Lower lobe of right lung (tissue), 2 donors: Measurements from ENCODE around the gene CDC45. TPM values are rescaled to one million over a fixed set of nuclear protein-coding genes. Genes with fewer than 3 reads are reported as not detected.

Experiments used
- ATAC-seq, 2 donors: fragments of 200-7000 bp; cut with Tn5 transposase; one replicate each; pipeline ENCODE4 v1.9.1; 2020 to 2022; ENCODE audit warnings: mild to moderate bottlenecking in 2 of 2, moderate library complexity in 2 of 2
- DNase-seq: peaks from one replicate; pipeline ENCODE4 v3.0.0-alpha.2; 2020
- H3K27ac ChIP-seq: fragments of 200-600 bp; one replicate; pipeline ENCODE4 v1.8.0; 2022
- H3K27me3 ChIP-seq: fragments of 200-600 bp; one replicate; pipeline ENCODE4 v1.8.0; 2022; ENCODE audit warnings: low read depth
- H3K36me3 ChIP-seq: fragments of 200-600 bp; one replicate; pipeline ENCODE4 v1.8.0; 2022; ENCODE audit warnings: mild to moderate bottlenecking
- H3K4me1 ChIP-seq: fragments of 200-600 bp; one replicate; pipeline ENCODE4 v1.8.0; 2022
- H3K4me3 ChIP-seq: fragments of 200-600 bp; one replicate; pipeline ENCODE4 v1.8.0; 2022; ENCODE audit warnings: mild to moderate bottlenecking
- H3K9me3 ChIP-seq: fragments of 200-600 bp; one replicate; pipeline ENCODE4 v1.8.0; 2022
- intact Hi-C: fragments of 100-400 bp; cut with DNase I; formaldehyde crosslinking; loops from one replicate; pipeline ENCODE4 v1.11.0; 2022
- total RNA-seq: library from RNA; stranded (reverse); fragmentation: NEBNext Ultra II Directional; extraction: Animal tissue kit (Norgen Biotek cat#: 25700); gene quantifications from one replicate; pipeline ENCODE4 v1.2.1, GENCODE V29; 2021
- TF ChIP-seq, protein P1 (sequence below): fragments of 200-600 bp; IDR thresholded peaks from one replicate; pipeline ENCODE4 v1.8.0; 2022; ENCODE audit warnings: antibody characterized with exemption, mild to moderate bottlenecking
- donor health status: DM: no; HTN: yes; CAD: no; lungs with severe emphysema.

The CDC45 gene
- total RNA-seq, 1 donor from 2014 or later = 1.4 TPM

DNA sequence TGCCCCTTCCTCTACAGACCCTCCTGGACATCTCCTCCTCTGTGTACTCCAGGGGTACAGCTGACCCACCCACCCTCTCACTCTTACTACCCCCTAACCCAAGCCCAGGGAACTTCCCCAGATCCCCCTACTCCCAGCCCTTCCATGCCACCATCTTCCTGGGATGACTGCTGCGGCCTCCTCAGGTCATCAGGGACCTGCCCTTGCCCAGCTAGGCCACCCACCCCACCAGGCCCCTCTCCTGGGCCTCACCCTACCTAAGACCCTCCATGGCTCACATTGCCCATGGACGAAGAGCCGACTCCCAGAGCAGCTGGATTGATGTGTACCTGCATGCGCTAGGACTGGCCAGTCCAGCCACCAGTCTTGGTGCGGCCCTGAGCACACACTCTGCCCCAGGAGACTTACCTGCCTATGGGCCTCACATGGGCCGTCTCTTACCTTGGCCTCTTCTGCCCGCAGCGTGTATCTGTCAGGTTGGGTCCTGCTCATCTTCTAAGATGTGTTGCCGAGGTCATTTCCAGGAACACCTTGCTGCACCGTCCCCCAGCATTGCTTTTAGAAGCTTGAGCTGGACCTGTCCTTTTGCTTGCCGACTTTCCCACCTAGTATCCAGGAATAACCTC, 46.5 kb downstream of the CDC45 start:
- intact Hi-C loops = no loop called here
- TF ChIP-seq, protein P1, sequence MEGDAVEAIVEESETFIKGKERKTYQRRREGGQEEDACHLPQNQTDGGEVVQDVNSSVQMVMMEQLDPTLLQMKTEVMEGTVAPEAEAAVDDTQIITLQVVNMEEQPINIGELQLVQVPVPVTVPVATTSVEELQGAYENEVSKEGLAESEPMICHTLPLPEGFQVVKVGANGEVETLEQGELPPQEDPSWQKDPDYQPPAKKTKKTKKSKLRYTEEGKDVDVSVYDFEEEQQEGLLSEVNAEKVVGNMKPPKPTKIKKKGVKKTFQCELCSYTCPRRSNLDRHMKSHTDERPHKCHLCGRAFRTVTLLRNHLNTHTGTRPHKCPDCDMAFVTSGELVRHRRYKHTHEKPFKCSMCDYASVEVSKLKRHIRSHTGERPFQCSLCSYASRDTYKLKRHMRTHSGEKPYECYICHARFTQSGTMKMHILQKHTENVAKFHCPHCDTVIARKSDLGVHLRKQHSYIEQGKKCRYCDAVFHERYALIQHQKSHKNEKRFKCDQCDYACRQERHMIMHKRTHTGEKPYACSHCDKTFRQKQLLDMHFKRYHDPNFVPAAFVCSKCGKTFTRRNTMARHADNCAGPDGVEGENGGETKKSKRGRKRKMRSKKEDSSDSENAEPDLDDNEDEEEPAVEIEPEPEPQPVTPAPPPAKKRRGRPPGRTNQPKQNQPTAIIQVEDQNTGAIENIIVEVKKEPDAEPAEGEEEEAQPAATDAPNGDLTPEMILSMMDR = no peak
- peaks cover 27% of the 10 kb centered on the region for H3K4me1 ChIP-seq
- H3K36me3 ChIP-seq = no peaks in the 10 kb centered on the region
- H3K4me3 ChIP-seq = no peak overlapping the region
- H3K27me3 ChIP-seq = peaks cover 52% of the 10 kb centered on the region
- H3K9me3 ChIP-seq = no peaks in the 10 kb centered on the region
- H3K27ac ChIP-seq = peak overlapping the region; percentile 91
- no peak for DNase-seq
- no peak for ATAC-seq

- peaks cover 52% of the 10 kb centered on the region for H3K27me3 ChIP-seq
Observed at GRCh38 chr22:19526702-19527111, 47.0 kb downstream of the CDC45 start.

DNA sequence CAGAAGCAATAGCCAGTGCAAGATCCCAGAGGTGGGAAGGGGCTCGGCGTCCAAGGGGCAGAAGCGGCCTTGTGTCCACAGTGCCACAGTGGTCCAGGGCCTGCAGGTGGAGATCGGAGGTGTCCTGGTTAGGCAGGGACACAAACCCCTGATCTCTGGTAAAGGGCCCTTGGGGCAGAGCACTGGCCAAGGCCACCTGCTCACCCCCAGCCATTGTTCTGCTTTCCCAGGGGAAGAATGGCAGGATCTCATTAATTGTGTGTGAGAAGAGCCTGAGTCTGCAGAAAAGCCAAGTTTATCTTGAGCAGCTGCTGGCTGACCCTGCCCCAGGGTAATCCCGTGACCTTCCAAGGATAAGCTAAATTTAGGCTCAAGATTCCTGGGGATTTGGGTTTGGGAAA, 47.6 kb downstream of the CDC45 start:
- Histone ChIP-seq H3K27ac (no peak overlapping the region), H3K27me3 (peaks cover 46% of the 10 kb centered on the region), H3K4me3 (no peak overlapping the region), H3K9me3 (no peaks in the 10 kb centered on the region), H3K4me1 (peaks cover 27% of the 10 kb centered on the region), H3K36me3 (no peaks in the 10 kb centered on the region)
- TF ChIP-seq, protein P1 = no peak
- no peak for ATAC-seq
- intact Hi-C loops = no loop called here
- no peak for DNase-seq

More at GRCh38 chr22:19526702-19527111, 47.0 kb downstream of the CDC45 start:
- H3K27ac ChIP-seq = peak overlapping the region; percentile 91
- peaks cover 27% of the 10 kb centered on the region for H3K4me1 ChIP-seq
- no peak overlapping the region for H3K4me3 ChIP-seq
- H3K36me3 ChIP-seq = no peaks in the 10 kb centered on the region
- no peaks in the 10 kb centered on the region for H3K9me3 ChIP-seq
- TF ChIP-seq, protein P1 = no peak
- ATAC-seq (no peak), DNase-seq (no peak)
- intact Hi-C loops = no loop called here

DNA sequence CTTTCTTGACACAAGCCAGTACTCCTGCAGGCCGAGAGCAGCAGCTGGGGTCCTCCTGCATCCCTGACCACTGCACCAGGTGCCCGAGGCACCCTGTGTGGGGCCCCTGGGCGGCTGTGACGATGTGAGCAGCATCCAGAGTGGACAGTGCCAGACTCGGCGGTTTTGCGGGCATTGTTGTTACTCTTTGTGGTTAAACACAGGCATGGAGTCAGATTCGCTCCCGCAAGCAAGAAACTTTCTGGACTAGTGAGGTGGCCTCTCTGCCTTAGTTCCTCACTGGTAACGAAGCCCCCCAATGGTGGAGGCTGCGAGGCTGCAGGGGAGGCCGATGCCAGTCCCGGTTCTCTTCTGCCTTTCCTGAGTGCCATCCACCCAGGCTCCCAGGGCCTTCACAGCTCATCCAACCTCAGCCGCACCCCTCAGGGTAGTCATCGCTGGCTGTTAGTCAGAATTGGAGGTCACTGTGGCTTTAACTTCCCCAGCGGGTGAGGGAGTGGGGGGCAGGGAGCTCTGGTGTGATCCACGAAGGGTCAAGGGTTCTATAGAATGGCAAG, 48.2 kb downstream of the CDC45 start:
- TF ChIP-seq, protein P1 = no peak
- Histone ChIP-seq H3K9me3 (no peaks in the 10 kb centered on the region), H3K36me3 (no peaks in the 10 kb centered on the region), H3K27ac (no peak overlapping the region), H3K4me1 (peaks cover 27% of the 10 kb centered on the region), H3K27me3 (peaks cover 43% of the 10 kb centered on the region), H3K4me3 (no peak overlapping the region)
- DNase-seq = no peak
- intact Hi-C loops = no loop called here
- ATAC-seq = no peak

DNA sequence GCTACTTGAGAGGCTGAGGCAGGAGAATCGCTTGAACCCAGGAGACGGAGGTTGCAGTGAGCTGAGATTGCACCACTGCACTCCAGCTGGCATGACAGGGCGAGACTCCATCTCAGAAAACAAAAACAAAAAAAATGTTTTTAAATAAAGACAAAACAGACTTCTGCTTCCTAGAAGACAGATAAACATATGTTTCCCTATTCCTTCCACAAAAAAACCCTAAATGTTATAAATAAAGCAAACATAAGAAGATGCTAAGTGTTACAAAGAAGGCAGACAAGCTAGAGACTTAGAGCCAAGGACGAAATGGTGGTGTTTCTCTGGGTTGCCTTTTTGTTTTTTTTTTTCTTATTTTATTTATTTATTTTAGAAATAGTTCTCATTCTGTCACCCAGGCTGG, 50.1 kb downstream of the CDC45 start:
- H3K9me3 ChIP-seq = no peaks in the 10 kb centered on the region
- no peak for ATAC-seq
- H3K27ac ChIP-seq = no peak overlapping the region
- TF ChIP-seq, protein P1 = no peak
- no peak for DNase-seq
- intact Hi-C loops = no loop called here
- H3K4me1 ChIP-seq = peaks cover 14% of the 10 kb centered on the region
- H3K36me3 ChIP-seq = no peaks in the 10 kb centered on the region
- H3K4me3 ChIP-seq = no peak overlapping the region
- peaks cover 24% of the 10 kb centered on the region for H3K27me3 ChIP-seq
